SK-N-MC (cell line): ENCODE measurements around the gene UQCC2.

Experiments
- EZH2 ChIP-seq: fragments of 200-600 bp; sonication (generic); IDR thresholded peaks from one replicate; pipeline ENCODE4 v1.6.1; 2017; ENCODE audit warnings: antibody characterized with exemption
- FOXP2 ChIP-seq: optimal IDR thresholded peaks from 2 replicates; pipeline ENCODE3; 2011; ENCODE audit warnings: mild to moderate bottlenecking, moderate library complexity; ENCODE audit not compliant: insufficient read depth; ENCODE audit errors: extremely low read length, control extremely low read depth
- POLR2AphosphoS5 ChIP-seq: IDR thresholded peaks from 2 replicates; pipeline ENCODE4 v1.6.1; 2012; ENCODE audit warnings: mild to moderate bottlenecking, low read depth, low read length, borderline replicate concordance

DNA sequence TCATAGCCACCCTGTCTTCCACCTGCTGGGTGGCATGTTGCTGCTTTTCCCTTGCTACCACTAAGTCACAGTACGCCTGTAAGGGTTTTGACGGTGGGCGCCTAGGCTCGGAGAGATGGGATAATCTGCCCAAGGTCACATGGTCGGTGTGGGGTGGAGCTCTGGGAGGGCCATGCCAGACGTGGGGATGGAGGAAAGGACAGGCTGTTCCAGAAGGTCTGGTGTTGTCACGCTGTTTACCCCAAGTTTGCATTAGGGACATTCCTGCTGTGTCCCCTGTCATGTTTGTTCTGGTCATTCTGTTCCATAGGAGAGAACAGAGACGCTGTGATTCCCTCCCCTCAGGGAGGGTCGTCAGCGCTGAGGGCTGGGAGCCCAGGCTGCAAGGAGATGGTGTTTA is 19.1 kb upstream of the UQCC2 start:
- TF ChIP-seq FOXP2 (no peak), POLR2AphosphoS5 (no peak), EZH2 (no peak)
